Ovary (tissue), 3 donors: ENCODE data around the gene ADM5.

Experiments used
- CTCF ChIP-seq, 3 donors: fragments of 450-650 bp in 2 of 3; fragments of 200-600 bp in 1 of 3; IDR thresholded peaks; one replicate each; pipeline versions ENCODE4 v1.5.1 to v1.8.0; 2016 to 2022; ENCODE audit warnings: antibody characterized with exemption in 3 of 3, mild to moderate bottlenecking in 1 of 3
- POLR2A ChIP-seq: fragments of 450-650 bp; IDR thresholded peaks from one replicate; pipeline ENCODE4 v1.6.1; 2017; ENCODE audit warnings: antibody characterized with exemption, mild to moderate bottlenecking, moderate library complexity
- donor health status: DM: no; HTN: no; CAD: no.

GRCh38 chr19:49682274-49682673 lies 7.1 kb upstream of the ADM5 start:
- TF ChIP-seq CTCF (IDR thresholded peaks at IDR 0.05), result no peak
- TF ChIP-seq POLR2A, result no peak
